HepG2 (cell line): ENCODE measurements around the gene RREB1. TPM values are rescaled to one million over a fixed set of nuclear protein-coding genes. Genes with fewer than 3 reads are reported as not detected.

Source experiments
- CAMTA2 ChIP-seq: sonication (generic); formaldehyde crosslinking; IDR thresholded peaks from 2 replicates; pipeline ENCODE4 v1.4.0; 2020; ENCODE audit warnings: mild to moderate bottlenecking, missing genetic modification reagents, borderline replicate concordance
- CHCHD3 ChIP-seq: sonication (generic); formaldehyde crosslinking; IDR thresholded peaks from 2 replicates; pipeline ENCODE4 v1.8.0; 2022; ENCODE audit warnings: mild to moderate bottlenecking, missing genetic modification reagents, moderate library complexity
- GABPA ChIP-seq, 2 experiments: IDR thresholded peaks; 2 replicates each; pipeline ENCODE4 v1.6.1; 2011 to 2016; ENCODE audit warnings: low read depth in 2 of 2, low read length in 1 of 2, missing biosample characterization in 1 of 2, missing genetic modification characterization in 1 of 2
- KLF12 ChIP-seq: sonication (generic); formaldehyde crosslinking; IDR thresholded peaks from 2 replicates; pipeline ENCODE4 v1.4.0; 2020; ENCODE audit warnings: missing genetic modification reagents, borderline replicate concordance
- MLLT10 ChIP-seq: sonication (generic); formaldehyde crosslinking; IDR thresholded peaks from 2 replicates; pipeline ENCODE4 v1.4.0; 2020; ENCODE audit warnings: missing genetic modification reagents
- NBN ChIP-seq: fragments of 450-650 bp; conservative IDR thresholded peaks from 2 replicates; pipeline ENCODE4 v1.6.1; 2017
- NFE2 ChIP-seq: sonication (generic); formaldehyde crosslinking; IDR thresholded peaks from 2 replicates; pipeline ENCODE4 v1.4.0; 2020; ENCODE audit warnings: missing genetic modification reagents
- POLR2AphosphoS5 ChIP-seq: IDR thresholded peaks from 2 replicates; pipeline ENCODE4 v1.6.1; 2012; ENCODE audit warnings: low read depth, low read length
- SATB2 ChIP-seq: sonication (generic); formaldehyde crosslinking; IDR thresholded peaks from 2 replicates; pipeline ENCODE4 v1.5.0; 2020; ENCODE audit warnings: missing genetic modification reagents
- SNAPC4 ChIP-seq: sonication (generic); formaldehyde crosslinking; IDR thresholded peaks from 2 replicates; pipeline ENCODE4 v1.4.0; 2020; ENCODE audit warnings: mild to moderate bottlenecking, missing genetic modification reagents
- SRSF4 ChIP-seq: fragments of 200-400 bp; formaldehyde crosslinking; IDR thresholded peaks from one replicate; pipeline ENCODE4 v1.6.1; 2018; ENCODE audit warnings: mild to moderate bottlenecking, low read depth, low read length, moderate library complexity; ENCODE audit not compliant: poor library complexity, severe bottlenecking
- STAT5B ChIP-seq: sonication (generic); formaldehyde crosslinking; IDR thresholded peaks from 2 replicates; pipeline ENCODE4 v1.4.0; 2020; ENCODE audit warnings: missing genetic modification reagents
- TBL1XR1 ChIP-seq: fragments of 150-350 bp; IDR thresholded peaks from 2 replicates; pipeline ENCODE4 v1.6.1; 2014; ENCODE audit warnings: borderline replicate concordance, low read length; ENCODE audit not compliant: partially characterized antibody
- TFDP1 ChIP-seq: IDR thresholded peaks from 2 replicates; pipeline ENCODE4 v1.6.1; 2016; ENCODE audit warnings: missing compliant biosample characterization, missing genetic modification reagents, borderline replicate concordance
- ZBTB42 ChIP-seq: sonication (generic); formaldehyde crosslinking; IDR thresholded peaks from 2 replicates; pipeline ENCODE4 v1.5.0; 2020; ENCODE audit warnings: mild to moderate bottlenecking, missing genetic modification reagents
- ZNF160 ChIP-seq: sonication (generic); formaldehyde crosslinking; IDR thresholded peaks from 2 replicates; pipeline ENCODE4 v1.8.0; 2022; ENCODE audit warnings: mild to moderate bottlenecking, inconsistent platforms, missing genetic modification reagents
- ZNF251 ChIP-seq: sonication (generic); formaldehyde crosslinking; IDR thresholded peaks from 2 replicates; pipeline ENCODE4 v1.9.0; 2021; ENCODE audit warnings: mild to moderate bottlenecking, missing genetic modification reagents
- ZNF292 ChIP-seq: sonication (generic); formaldehyde crosslinking; IDR thresholded peaks from 2 replicates; pipeline ENCODE4 v1.8.1; 2022; ENCODE audit warnings: mild to moderate bottlenecking, low read depth, missing genetic modification reagents, borderline replicate concordance
- ZNF569 ChIP-seq: sonication (generic); formaldehyde crosslinking; IDR thresholded peaks from 2 replicates; pipeline ENCODE4 v1.5.0; 2020; ENCODE audit warnings: mild to moderate bottlenecking, missing genetic modification reagents, moderate library complexity, borderline replicate concordance
- polyA plus RNA-seq, 8 experiments: library from polyadenylated mRNA; depleted of rRNA in 3 of 8; stranded (reverse) in 7 of 8; unstranded in 1 of 8; fragments of >200 nt; fragmentation: Illumina TruSeq in 4 of 8; extraction: Trizol in 4 of 8; gene quantifications; 2 replicates each; pipeline versions ENCODE4 v1.2.1 to v1.2.3, GENCODE V29; 2011 to 2016; ENCODE audit warnings: low read depth in 4 of 8, missing spikeins in 1 of 8, mixed read lengths in 1 of 8; ENCODE audit not compliant: insufficient read depth in 1 of 8
- total RNA-seq, 5 experiments: library from RNA; depleted of rRNA; stranded (reverse); fragments of >200 nt; fragmentation: Illumina TruSeq; extraction: Trizol; gene quantifications; 2 replicates each; pipeline ENCODE4 v1.2.3, GENCODE V29; 2016; ENCODE audit warnings: low read depth in 1 of 5
- TF ChIP-seq, protein P1 (sequence below): IDR thresholded peaks from 2 replicates; pipeline ENCODE4 v1.6.1; 2016; ENCODE audit warnings: low read depth, missing genetic modification reagents, missing compliant biosample characterization

The RREB1 gene
- total and polyA plus RNA-seq, 2 of the 13 experiments (the other 11 are each of a cell fraction or from before 2014, with no cell fraction given): 6.1 to 23.2 TPM

- no peak for TF ChIP-seq GABPA (IDR thresholded peaks at IDR 0.05; ENCODE audit: low read depth, low read length)
- TF ChIP-seq GABPA (CRISPR knock-in tag; IDR thresholded peaks at IDR 0.05; ENCODE audit: low read depth): no peak
- TF ChIP-seq MLLT10 (CRISPR knock-in tag): no peak
- TF ChIP-seq KLF12 (CRISPR knock-in tag): no peak
- TF ChIP-seq NFE2: no peak
- TF ChIP-seq SNAPC4: no peak
- no peak for TF ChIP-seq TFDP1 (CRISPR knock-in tag)
- TF ChIP-seq POLR2AphosphoS5: peak; percentile 44; the same call in 1 of the 2 replicates
- TF ChIP-seq SRSF4: no peak
- TF ChIP-seq CAMTA2 (CRISPR knock-in tag): no peak
- TF ChIP-seq ZNF160: no peak
- no peak for TF ChIP-seq CHCHD3 (CRISPR knock-in tag)
- no peak for TF ChIP-seq ZBTB42 (CRISPR knock-in tag)
- peak; percentile 45 for TF ChIP-seq TBL1XR1
- TF ChIP-seq NBN: no peak
- no peak for TF ChIP-seq ZNF569 (CRISPR knock-in tag)
- no peak for TF ChIP-seq ZNF251 (CRISPR knock-in tag)
- TF ChIP-seq SATB2 (CRISPR knock-in tag): no peak
- TF ChIP-seq ZNF292 (CRISPR knock-in tag): peak; percentile 67; the same call in 1 of the 2 replicates
- no peak for TF ChIP-seq STAT5B (CRISPR knock-in tag)
- TF ChIP-seq, protein P1, sequence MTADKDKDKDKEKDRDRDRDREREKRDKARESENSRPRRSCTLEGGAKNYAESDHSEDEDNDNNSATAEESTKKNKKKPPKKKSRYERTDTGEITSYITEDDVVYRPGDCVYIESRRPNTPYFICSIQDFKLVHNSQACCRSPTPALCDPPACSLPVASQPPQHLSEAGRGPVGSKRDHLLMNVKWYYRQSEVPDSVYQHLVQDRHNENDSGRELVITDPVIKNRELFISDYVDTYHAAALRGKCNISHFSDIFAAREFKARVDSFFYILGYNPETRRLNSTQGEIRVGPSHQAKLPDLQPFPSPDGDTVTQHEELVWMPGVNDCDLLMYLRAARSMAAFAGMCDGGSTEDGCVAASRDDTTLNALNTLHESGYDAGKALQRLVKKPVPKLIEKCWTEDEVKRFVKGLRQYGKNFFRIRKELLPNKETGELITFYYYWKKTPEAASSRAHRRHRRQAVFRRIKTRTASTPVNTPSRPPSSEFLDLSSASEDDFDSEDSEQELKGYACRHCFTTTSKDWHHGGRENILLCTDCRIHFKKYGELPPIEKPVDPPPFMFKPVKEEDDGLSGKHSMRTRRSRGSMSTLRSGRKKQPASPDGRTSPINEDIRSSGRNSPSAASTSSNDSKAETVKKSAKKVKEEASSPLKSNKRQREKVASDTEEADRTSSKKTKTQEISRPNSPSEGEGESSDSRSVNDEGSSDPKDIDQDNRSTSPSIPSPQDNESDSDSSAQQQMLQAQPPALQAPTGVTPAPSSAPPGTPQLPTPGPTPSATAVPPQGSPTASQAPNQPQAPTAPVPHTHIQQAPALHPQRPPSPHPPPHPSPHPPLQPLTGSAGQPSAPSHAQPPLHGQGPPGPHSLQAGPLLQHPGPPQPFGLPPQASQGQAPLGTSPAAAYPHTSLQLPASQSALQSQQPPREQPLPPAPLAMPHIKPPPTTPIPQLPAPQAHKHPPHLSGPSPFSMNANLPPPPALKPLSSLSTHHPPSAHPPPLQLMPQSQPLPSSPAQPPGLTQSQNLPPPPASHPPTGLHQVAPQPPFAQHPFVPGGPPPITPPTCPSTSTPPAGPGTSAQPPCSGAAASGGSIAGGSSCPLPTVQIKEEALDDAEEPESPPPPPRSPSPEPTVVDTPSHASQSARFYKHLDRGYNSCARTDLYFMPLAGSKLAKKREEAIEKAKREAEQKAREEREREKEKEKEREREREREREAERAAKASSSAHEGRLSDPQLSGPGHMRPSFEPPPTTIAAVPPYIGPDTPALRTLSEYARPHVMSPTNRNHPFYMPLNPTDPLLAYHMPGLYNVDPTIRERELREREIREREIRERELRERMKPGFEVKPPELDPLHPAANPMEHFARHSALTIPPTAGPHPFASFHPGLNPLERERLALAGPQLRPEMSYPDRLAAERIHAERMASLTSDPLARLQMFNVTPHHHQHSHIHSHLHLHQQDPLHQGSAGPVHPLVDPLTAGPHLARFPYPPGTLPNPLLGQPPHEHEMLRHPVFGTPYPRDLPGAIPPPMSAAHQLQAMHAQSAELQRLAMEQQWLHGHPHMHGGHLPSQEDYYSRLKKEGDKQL (CRISPR knock-in tag): peak; percentile 68; the same call in 1 of the 2 replicates
These were observed 31.2 kb downstream of the RREB1 start (continued) for GRCh38 chr6:7138921-7139358.
